Caki2 (cell line): Measurements from ENCODE around the gene CCDC136. TPM values are rescaled to one million over a fixed set of nuclear protein-coding genes. Genes with fewer than 3 reads are reported as not detected.

Source experiments
- DNase-seq: peaks from one replicate; pipeline ENCODE4 v3.0.0-alpha.2; 2015; ENCODE audit warnings: low read depth
- in situ Hi-C: cut with HindIII; loops from 2 replicates; pipeline ENCODE4 v1.10.0; 2016; ENCODE audit warnings: low sequenced_read_pairs, low pct_unique_long_range_greater_than_20kb, mixed read lengths
- total RNA-seq: library from RNA; depleted of rRNA; stranded (reverse); fragments of >200 nt; shearing (Covaris generic); gene quantifications from 2 replicates; pipeline ENCODE4 v1.2.3, GENCODE V29; 2014; ENCODE audit warnings: low replicate concordance; rRNA removed

The CCDC136 gene
- total RNA-seq: 2.7 and 5.2 TPM in 2 replicates

- in situ Hi-C loops: no loop called here
Observed at GRCh38 chr7:128791121-128791971, at the start of gene CCDC136. CCDC136 (plus strand) TSS chr7:128791968; CDS start chr7:128792412, 444 bp downstream.

GRCh38 chr7:128742206-128742605, 49.6 kb upstream of the CCDC136 start:
- in situ Hi-C loops: no loop called here
- DNase-seq: no peak

More at GRCh38 chr7:128791121-128791971, at the start of gene CCDC136:
- peak; percentile 50 for DNase-seq

GRCh38 chr7:128743112-128743772, 48.5 kb upstream of the CCDC136 start:
- DNase-seq: peak; percentile 18

GRCh38 chr7:128744366-128744905, 47.3 kb upstream of the CCDC136 start:
- in situ Hi-C loops: no loop called here
- DNase-seq: no peak

More at GRCh38 chr7:128743112-128743772, 48.5 kb upstream of the CCDC136 start:
- in situ Hi-C loops: no loop called here

- DNase-seq: no peak
- in situ Hi-C loops: no loop called here
Observed at GRCh38 chr7:128745706-128746105, 46.1 kb upstream of the CCDC136 start.

GRCh38 chr7:128747327-128748079, 44.3 kb upstream of the CCDC136 start:
- in situ Hi-C loops: no loop called here
- DNase-seq: no peak

- no peak for DNase-seq
- in situ Hi-C loops: no loop called here
Observed at GRCh38 chr7:128752251-128752650, 39.5 kb upstream of the CCDC136 start.

GRCh38 chr7:128755075-128755818, 36.5 kb upstream of the CCDC136 start:
- DNase-seq: no peak
- in situ Hi-C loops: no loop called here

GRCh38 chr7:128755819-128756476, 35.8 kb upstream of the CCDC136 start:
- in situ Hi-C loops: no loop called here
- DNase-seq: no peak

GRCh38 chr7:128757203-128757602, 34.6 kb upstream of the CCDC136 start:
- in situ Hi-C loops: no loop called here
- DNase-seq: no peak

- in situ Hi-C loops: no loop called here
- DNase-seq: no peak
Observed at GRCh38 chr7:128758553-128758952, 33.2 kb upstream of the CCDC136 start.

- in situ Hi-C loops: no loop called here
- no peak for DNase-seq
Observed at GRCh38 chr7:128759242-128759641, 32.5 kb upstream of the CCDC136 start.

- in situ Hi-C loops: no loop called here
- DNase-seq: no peak
Observed at GRCh38 chr7:128763541-128763940, 28.2 kb upstream of the CCDC136 start.

GRCh38 chr7:128767475-128768110, 24.2 kb upstream of the CCDC136 start:
- in situ Hi-C loops: no loop called here
- no peak for DNase-seq

GRCh38 chr7:128770233-128770632, 21.5 kb upstream of the CCDC136 start:
- no peak for DNase-seq
- in situ Hi-C loops: no loop called here

- DNase-seq: no peak
- in situ Hi-C loops: no loop called here
Observed at GRCh38 chr7:128773604-128774003, 18.2 kb upstream of the CCDC136 start.
